Endothelial cell of umbilical vein (primary cell): Measurements from ENCODE around the gene CAPN12. TPM values are rescaled to one million over a fixed set of nuclear protein-coding genes. Genes with fewer than 3 reads are reported as not detected.
A peak's percentile ranks its signal among the peaks of the same experiment; 100 is the strongest.

Experiments
- BruUV-seq: library from RNA; stranded (reverse); fragments of 400-500 nt; replicated peaks from 2 replicates; lab custom pipeline; 2021; lab: Mats Ljungman, UMichigan
- CTCF ChIA-PET: fragments of 300-600, 350-600 bp; sonication (Branson Sonifier 250); formaldehyde crosslinking; loops from one replicate; lab custom pipeline; 2021; ENCODE audit warnings: antibody characterized with exemption, inconsistent platforms; lab: Charles Lee
- POLR2A ChIA-PET: fragments of 300-600, 350-600 bp; sonication (Branson Sonifier 250); formaldehyde crosslinking; loops from one replicate; lab custom pipeline; 2021; ENCODE audit warnings: antibody characterized with exemption, inconsistent platforms; lab: Charles Lee
- DNase-seq: peaks from one replicate; pipeline ENCODE4 v3.0.0-alpha.2; 2011; ENCODE audit warnings: low read depth, low spot score
- FAIRE-seq: peaks from 2 replicates; lab custom pipeline; 2011; peaks lifted over from hg19 to GRCh38; lab: Jason Lieb, UNC
- H2AFZ ChIP-seq: 2 replicates; pipeline ENCODE4 v1.6.0; 2012; ENCODE audit warnings: low read depth, low read length, control low read depth, inconsistent platforms
- H3K27ac ChIP-seq: 2 replicates; pipeline ENCODE4 v1.5.1; 2011; ENCODE audit warnings: low read depth, mild to moderate bottlenecking, control low read depth, low read length, moderate library complexity; ENCODE audit not compliant: insufficient read depth
- H3K27me3 ChIP-seq, 2 experiments: 2 replicates each; pipeline versions ENCODE4 v1.6.0 to v1.6.1; 2011; ENCODE audit warnings: low read length in 2 of 2, mixed read lengths in 1 of 2; ENCODE audit not compliant: control insufficient read depth in 2 of 2, insufficient read depth in 2 of 2
- H3K36me3 ChIP-seq, 2 experiments: 2 replicates in 1 of 2; 3 replicates in 1 of 2; pipeline ENCODE4 v1.5.1; 2011; ENCODE audit warnings: low read length in 2 of 2, mild to moderate bottlenecking in 1 of 2, moderate library complexity in 1 of 2; ENCODE audit not compliant: control insufficient read depth in 2 of 2, insufficient read depth in 2 of 2; ENCODE audit errors: extremely low read depth in 1 of 2
- H3K4me1 ChIP-seq: 3 replicates; pipeline ENCODE4 v1.5.1; 2011; ENCODE audit warnings: mild to moderate bottlenecking, low read length; ENCODE audit not compliant: control insufficient read depth, insufficient read depth; ENCODE audit errors: extremely low read depth
- H3K4me2 ChIP-seq: 2 replicates; pipeline ENCODE4 v1.6.1; 2011; ENCODE audit warnings: low read length, control low read depth, mixed read lengths; ENCODE audit not compliant: insufficient read depth
- H3K4me3 ChIP-seq, 3 experiments: fragments of 200-600 bp in 1 of 3; sonication (generic), shearing (Covaris generic) in 1 of 3; replicated peaks in 1 of 3; 2 replicates each; pipeline ENCODE4 v1.5.1; 2011 to 2016; ENCODE audit warnings: control low read depth in 3 of 3, low read length in 3 of 3, mild to moderate bottlenecking in 2 of 3, inconsistent platforms in 1 of 3, low read depth in 1 of 3, moderate library complexity in 1 of 3; ENCODE audit not compliant: insufficient read depth in 1 of 3
- H3K79me2 ChIP-seq: 2 replicates; pipeline ENCODE4 v1.6.0; 2012; ENCODE audit warnings: low read length, inconsistent platforms; ENCODE audit not compliant: control insufficient read depth, insufficient read depth
- H3K9ac ChIP-seq: replicated peaks from 2 replicates; pipeline ENCODE3; 2011; ENCODE audit warnings: low read length, control low read depth; ENCODE audit not compliant: insufficient read depth; ENCODE audit errors: extremely low read depth
- H3K9me1 ChIP-seq: replicated peaks from 3 replicates; pipeline ENCODE4 v1.6.0; 2011; ENCODE audit warnings: mild to moderate bottlenecking, low read length; ENCODE audit not compliant: control insufficient read depth, insufficient read depth; ENCODE audit errors: extremely low read depth
- H3K9me3 ChIP-seq: replicated peaks from 2 replicates; pipeline ENCODE4 v1.5.1; 2012; ENCODE audit warnings: low read length, inconsistent platforms; ENCODE audit not compliant: control insufficient read depth, insufficient read depth
- H4K20me1 ChIP-seq: replicated peaks from 2 replicates; pipeline ENCODE3; 2011; ENCODE audit warnings: mild to moderate bottlenecking, low read length; ENCODE audit not compliant: control insufficient read depth, insufficient read depth; ENCODE audit errors: extremely low read depth
- CTCF ChIP-seq, 2 donors: IDR thresholded peaks; 1 replicate in 1 of 2; 2 replicates in 1 of 2; pipeline ENCODE4 v1.5.1; 2011; ENCODE audit warnings: low read length in 2 of 2, mild to moderate bottlenecking in 2 of 2, moderate library complexity in 2 of 2, control low read depth in 1 of 2, inconsistent platforms in 1 of 2, low read depth in 1 of 2; ENCODE audit not compliant: insufficient read depth in 1 of 2; ENCODE audit errors: extremely low read depth in 1 of 2
- EZH2 ChIP-seq: IDR thresholded peaks from 2 replicates; pipeline ENCODE4 v1.6.1; 2012; ENCODE audit warnings: borderline replicate concordance, low read depth, mild to moderate bottlenecking, moderate library complexity, low read length, inconsistent platforms; ENCODE audit not compliant: severe bottlenecking
- FOS ChIP-seq: IDR thresholded peaks from 2 replicates; pipeline ENCODE4 v1.6.1; 2011; ENCODE audit warnings: mild to moderate bottlenecking, low read length, moderate library complexity, borderline replicate concordance; ENCODE audit not compliant: insufficient read depth
- GATA2 ChIP-seq: IDR thresholded peaks from 2 replicates; pipeline ENCODE4 v1.7.0; 2011; ENCODE audit warnings: low read depth, mild to moderate bottlenecking, moderate library complexity, mixed read lengths, low read length; ENCODE audit not compliant: insufficient read length, insufficient read depth
- JUN ChIP-seq: IDR thresholded peaks from 2 replicates; pipeline ENCODE4 v1.6.1; 2011; ENCODE audit warnings: borderline replicate concordance, low read depth; ENCODE audit not compliant: insufficient read length, insufficient read depth
- MAX ChIP-seq: IDR thresholded peaks from 2 replicates; pipeline ENCODE4 v1.6.1; 2011; ENCODE audit not compliant: insufficient read depth, insufficient read length
- POLR2A ChIP-seq: IDR thresholded peaks from 2 replicates; pipeline ENCODE4 v1.6.1; 2012; ENCODE audit warnings: low read depth, mild to moderate bottlenecking, control low read depth, low read length
- POLR2AphosphoS5 ChIP-seq: IDR thresholded peaks from 2 replicates; pipeline ENCODE4 v1.6.1; 2012; ENCODE audit warnings: low read depth, mild to moderate bottlenecking, control low read depth, low read length, moderate library complexity; ENCODE audit not compliant: insufficient read depth
- dilution Hi-C: fragments of 300-500 bp; cut with MboI; formaldehyde crosslinking; loops from one replicate; pipeline ENCODE4 v1.15.0; 2019; ENCODE audit warnings: low sequenced_read_pairs; ENCODE audit not compliant: extremely low pct_ligation_motif_present
- intact Hi-C: fragments of 100-400 bp; cut with micrococcal nuclease; formaldehyde crosslinking; loops from one replicate; pipeline ENCODE4 v1.10.0; 2022
- polyA plus RNA-seq, 4 experiments: library from polyadenylated mRNA; depleted of rRNA in 3 of 4; stranded (reverse) in 3 of 4; unstranded in 1 of 4; fragments of >200 nt; gene quantifications; 2 replicates each; pipeline versions ENCODE4 v1.2.1 to v1.2.3, GENCODE V29; 2011 to 2012; ENCODE audit warnings: missing spikeins in 1 of 4
- total RNA-seq: library from RNA; stranded (reverse); gene quantifications from 2 replicates; pipeline ENCODE4 v1.2.3, GENCODE V29; 2021

CAPN12 gene
- total and polyA plus RNA-seq, 2 donors (not counting 3 experiments of a cell fraction or from before 2014, with no cell fraction given): 0.35 TPM; not detected in 1

GRCh38 chr19:38699647-38700349 is 44.5 kb downstream of the CAPN12 start:
- Histone ChIP-seq H3K9me3 (no peaks in the 10 kb centered on the region), H4K20me1 (no peaks in the 10 kb centered on the region), H2AFZ (no peak overlapping the region), H3K79me2 (peaks cover 74% of the 10 kb centered on the region), H3K27me3 (no peaks in the 10 kb centered on the region), H3K36me3 (peaks cover 14 to 43% of the 10 kb centered on the region in 2 experiments), H3K4me2 (no peak overlapping the region), H3K9ac (no peak overlapping the region), H3K4me3 (no peak overlapping the region), H3K4me1 (peaks cover 3% of the 10 kb centered on the region), H3K9me1 (no peaks in the 10 kb centered on the region), H3K27ac (peak overlapping the region; percentile 12)
- BruUV-seq: no TSS peak
- TF ChIP-seq MAX (no peak), POLR2AphosphoS5 (no peak), GATA2 (no peak), EZH2 (no peak), CTCF (IDR thresholded peaks at IDR 0.05; ENCODE audit: extremely low read depth in 1 of 2, insufficient read depth in 1 of 2, low read depth in 1 of 2, low read length in 2 of 2) (no peak), FOS (no peak), POLR2A (no peak), JUN (no peak)
- intact Hi-C loops (loop anchor here (10.0 kb wide), 1 partner anchor 295 kb away; the partner anchor contains the start of gene FAM98C), dilution Hi-C loops (no loop called here)
- peak; percentile 20 for DNase-seq
- FAIRE-seq: peak; percentile 53
- ChIA-PET POLR2A (no interaction called here), CTCF (interaction anchor here (2.1 kb wide), 1 partner anchor 66 kb away, joined by 10 read pairs; no protein-coding TSS in a partner anchor)
